Measurements from ENCODE around the gene SMIM36. TPM values are rescaled to one million over a fixed set of nuclear protein-coding genes. Genes with fewer than 3 reads are reported as not detected.

The SMIM36 gene
- total and polyA plus RNA-seq, 10 of the 15 experiments (the other 5 are each of a cell fraction or from before 2014, with no cell fraction given) = not detected

GRCh38 chr17:55437159-55437605 lies 74.1 kb downstream of the SMIM36 start (continued):
- TF ChIP-seq ATF3 (IDR thresholded peaks at IDR 0.05; ENCODE audit: borderline replicate concordance, extremely low read depth, low read depth, low read length) (no peak), EED (IDR thresholded peaks at IDR 0.05; ENCODE audit: low read depth) (peak; percentile 93), SMC3 (IDR thresholded peaks at IDR 0.05; ENCODE audit: borderline replicate concordance, low read length) (peak; percentile 24; the same call in 1 of the 2 replicates), MTA2 (IDR thresholded peaks at IDR 0.05; ENCODE audit: low read depth) (peak; percentile 54)

- RAD21 ChIA-PET (ENCODE audit: unreplicated experiment) = interaction anchor here (1.0 to 6.4 kb wide), 6 partner anchors 10 to 78 kb away, joined by 4 to 99 read pairs (median 10); partner anchors contain the start of gene MMD
- peak; percentile 35 for ATAC-seq
- intact Hi-C loops (cut with micrococcal nuclease; ENCODE audit: unreplicated experiment) = loop anchor here (1.0 to 5.0 kb wide), 4 partner anchors 9 to 76 kb away; partner anchors contain the start of gene SMIM36
- TF ChIP-seq SMARCA5 (IDR thresholded peaks at IDR 0.05) = peak; percentile 74
- TF ChIP-seq TBL1XR1 (IDR thresholded peaks at IDR 0.05; ENCODE audit: low read depth, low read length) = peak; percentile 50; the same call in 1 of the 2 replicates
- 0 out of 2 replicates have a peak, but pooled peaks have one; percentile 37 for TF ChIP-seq TCF12 (IDR thresholded peaks at IDR 0.05; ENCODE audit: low read depth, low read length)
- TF ChIP-seq JUNB (IDR thresholded peaks at IDR 0.05) = peak; percentile 76
- no peak for TF ChIP-seq CTCF (IDR thresholded peaks at IDR 0.05 in 2 of 3, conservative IDR thresholded peaks at IDR 0.05 in 1 of 3; ENCODE audit: control insufficient read depth in 2 of 3, extremely low read depth in 1 of 3, insufficient read depth in 1 of 3, low read depth in 3 of 3, low read length in 3 of 3)
- TF ChIP-seq RCOR1 (conservative IDR thresholded peaks at IDR 0.05; ENCODE audit: low read depth, low read length) = 0 out of 2 replicates have a peak, but pooled peaks have one; percentile 46
- peak; percentile 36; the same call in 1 of the 2 replicates for TF ChIP-seq CBFB (IDR thresholded peaks at IDR 0.05; ENCODE audit: low read depth)
- TF ChIP-seq POLR2AphosphoS5 (IDR thresholded peaks at IDR 0.05; ENCODE audit: low read length) = 0 out of 2 replicates have a peak, but pooled peaks have one; percentile 16
- TF ChIP-seq ZNF592 (IDR thresholded peaks at IDR 0.05) = peak; percentile 86; the same call in 1 of the 2 replicates
Measured at GRCh38 chr17:55436224-55437158, 74.8 kb downstream of the SMIM36 start.

More at GRCh38 chr17:55436224-55437158, 74.8 kb downstream of the SMIM36 start:
- BruUV-seq (replicated peaks) = TSS peak; percentile 89
- H3K27me3 ChIP-seq (replicated peaks in 1 of 2; ENCODE audit: control insufficient read depth in 2 of 2, insufficient read depth in 2 of 2, low read length in 1 of 2) = no peaks in the 10 kb centered on the region
- H4K20me1 ChIP-seq (ENCODE audit: control insufficient read depth, insufficient read depth) = no peaks in the 10 kb centered on the region
- H3K27ac ChIP-seq (ENCODE audit: control insufficient read depth, insufficient read depth) = peak overlapping the region; percentile 72
- POLR2A ChIA-PET = interaction anchor here (0.7 to 6.6 kb wide), 6 partner anchors 9 to 88 kb away, joined by 3 to 106 read pairs (median 6); partner anchors contain the start of gene MMD
- H3K4me3 ChIP-seq = peak overlapping the region; percentile 36
- 22% methylated on average over 4 of the region's 4 CpGs for WGBS (ENCODE audit: insufficient coverage, insufficient replicate concordance, low lambda C conversion rate, missing lambda C conversion rate)
- CTCF ChIA-PET = interaction anchor here (0.5 to 1.9 kb wide), 8 partner anchors 11 to 80 kb away, joined by 3 to 9 read pairs (median 3); partner anchors contain the start of gene MMD
- SMC1A ChIA-PET (ENCODE audit: uncharacterized antibody, unreplicated experiment) = interaction anchor here (0.7 to 17.7 kb wide), 10 partner anchors 10 to 76 kb away, joined by 3 to 359 read pairs (median 4); partner anchors contain the start of gene MMD
- no peak for DNase-seq (ENCODE audit: low read depth, low spot score)
- H3K4me2 ChIP-seq (ENCODE audit: control insufficient read depth, insufficient read depth) = peak overlapping the region; percentile 86
- no peaks in the 10 kb centered on the region for H3K9me3 ChIP-seq (replicated peaks; ENCODE audit: control insufficient read depth, insufficient read depth, low read length)
- peak overlapping the region; percentile 25; the same call in 1 of the 2 replicates for H3K9ac ChIP-seq (ENCODE audit: control insufficient read depth, insufficient read depth, low read length)
- in situ Hi-C loops (cut with MboI) = no loop called here
- no peaks in the 10 kb centered on the region for H3K36me3 ChIP-seq (ENCODE audit: control insufficient read depth in 2 of 2, insufficient read depth in 2 of 2, low read length in 1 of 2)
- FAIRE-seq = peak; percentile 41
- H3K4me1 ChIP-seq (ENCODE audit: control insufficient read depth, insufficient read depth, low read length) = peaks cover 23% of the 10 kb centered on the region
- H2AFZ ChIP-seq (ENCODE audit: control insufficient read depth, low read depth, low read length) = no peak overlapping the region
- H3K79me2 ChIP-seq (ENCODE audit: control insufficient read depth, insufficient read depth, low read length) = no peaks in the 10 kb centered on the region
